GM19025 (cell line): ENCODE data around the gene NELFA.

Experiments used
- ATAC-seq: cut with Tn5 transposase; IDR thresholded peaks from one replicate; pipeline ENCODE4 v1.9.1; 2021; ENCODE audit warnings: mild to moderate bottlenecking, low read depth, moderate library complexity; ENCODE audit not compliant: unreplicated experiment

The NELFA gene

GRCh38 chr4:2008921-2009650, at the start of gene NELFA:
TSS of gene NELFA (minus strand) at chr4:2008974. CDS start at chr4:2008959, 15 bp downstream.
- ATAC-seq: peak; percentile 82

- no peak for ATAC-seq
These were observed 48.8 kb upstream of the NELFA start for GRCh38 chr4:2057382-2058065.

GRCh38 chr4:2054217-2054616, 45.4 kb upstream of the NELFA start:
- ATAC-seq: no peak

- no peak for ATAC-seq
These were observed 42.3 kb upstream of the NELFA start for GRCh38 chr4:2051086-2051485.

GRCh38 chr4:2049811-2050210, 41.0 kb upstream of the NELFA start:
- no peak for ATAC-seq

GRCh38 chr4:2049381-2049780, 40.6 kb upstream of the NELFA start:
- no peak for ATAC-seq

- ATAC-seq: no peak
These were observed 40.1 kb upstream of the NELFA start for GRCh38 chr4:2048831-2049230.

GRCh38 chr4:2047781-2048581, 39.2 kb upstream of the NELFA start:
- no peak for ATAC-seq

- no peak for ATAC-seq
These were observed 38.4 kb upstream of the NELFA start for GRCh38 chr4:2047031-2047660.

- ATAC-seq: no peak
These were observed 37.5 kb upstream of the NELFA start for GRCh38 chr4:2046031-2046961.

- ATAC-seq: no peak
These were observed 36.8 kb upstream of the NELFA start for GRCh38 chr4:2045518-2045951.

- no peak for ATAC-seq
These were observed 36.1 kb upstream of the NELFA start for GRCh38 chr4:2044542-2045517.

- ATAC-seq: no peak
These were observed 35.3 kb upstream of the NELFA start for GRCh38 chr4:2044119-2044485.

GRCh38 chr4:2043396-2044118, 34.8 kb upstream of the NELFA start:
- ATAC-seq: no peak

- no peak for ATAC-seq
These were observed 34.2 kb upstream of the NELFA start for GRCh38 chr4:2042947-2043395.

GRCh38 chr4:2042204-2042946, 33.6 kb upstream of the NELFA start:
- ATAC-seq: no peak
